ENCODE data around the gene CXCL12.
A peak's percentile ranks its signal among the peaks of the same experiment; 100 is the strongest.

Gene CXCL12

DNA sequence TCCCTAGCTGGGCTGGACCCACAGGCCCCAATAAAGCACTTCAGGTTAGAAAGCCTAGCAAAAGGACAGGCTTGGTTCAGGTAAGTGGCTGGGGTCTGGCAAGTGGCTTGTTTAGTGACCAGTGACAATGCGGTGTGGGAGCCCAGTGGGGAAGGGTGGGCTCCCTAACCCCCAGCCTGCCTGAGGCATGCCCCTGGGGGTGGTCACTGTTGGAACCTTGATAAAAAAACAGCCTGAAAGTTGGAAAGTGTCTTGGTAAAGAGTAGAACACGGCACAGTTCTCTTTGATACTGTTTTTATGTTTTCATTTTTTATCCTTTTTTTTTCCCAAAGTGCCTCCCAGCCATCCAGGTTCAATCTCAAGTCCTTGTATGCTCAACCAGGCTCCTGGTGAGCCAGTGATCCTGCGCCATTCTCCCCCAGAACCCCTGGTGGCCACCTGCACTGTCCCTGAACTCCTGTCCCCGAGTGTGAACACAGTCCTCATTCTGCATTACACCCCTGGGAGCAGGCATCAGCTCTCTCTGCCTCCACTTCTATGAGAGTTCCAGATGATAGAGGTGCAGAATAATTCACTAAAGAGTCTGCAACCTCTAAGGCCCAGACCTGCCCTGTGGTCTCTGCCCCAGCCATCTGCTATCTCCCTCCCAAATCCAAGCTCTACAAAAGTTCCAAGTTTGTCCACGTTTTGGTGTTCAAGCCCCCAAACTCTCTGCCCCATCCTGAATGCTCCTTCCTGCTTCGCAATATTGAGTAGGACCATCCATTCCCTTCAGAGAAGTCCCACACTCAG lies 15.0 kb upstream of the CXCL12 start:
- no peak for DNase-seq (ENCODE audit: low read depth)

DNA sequence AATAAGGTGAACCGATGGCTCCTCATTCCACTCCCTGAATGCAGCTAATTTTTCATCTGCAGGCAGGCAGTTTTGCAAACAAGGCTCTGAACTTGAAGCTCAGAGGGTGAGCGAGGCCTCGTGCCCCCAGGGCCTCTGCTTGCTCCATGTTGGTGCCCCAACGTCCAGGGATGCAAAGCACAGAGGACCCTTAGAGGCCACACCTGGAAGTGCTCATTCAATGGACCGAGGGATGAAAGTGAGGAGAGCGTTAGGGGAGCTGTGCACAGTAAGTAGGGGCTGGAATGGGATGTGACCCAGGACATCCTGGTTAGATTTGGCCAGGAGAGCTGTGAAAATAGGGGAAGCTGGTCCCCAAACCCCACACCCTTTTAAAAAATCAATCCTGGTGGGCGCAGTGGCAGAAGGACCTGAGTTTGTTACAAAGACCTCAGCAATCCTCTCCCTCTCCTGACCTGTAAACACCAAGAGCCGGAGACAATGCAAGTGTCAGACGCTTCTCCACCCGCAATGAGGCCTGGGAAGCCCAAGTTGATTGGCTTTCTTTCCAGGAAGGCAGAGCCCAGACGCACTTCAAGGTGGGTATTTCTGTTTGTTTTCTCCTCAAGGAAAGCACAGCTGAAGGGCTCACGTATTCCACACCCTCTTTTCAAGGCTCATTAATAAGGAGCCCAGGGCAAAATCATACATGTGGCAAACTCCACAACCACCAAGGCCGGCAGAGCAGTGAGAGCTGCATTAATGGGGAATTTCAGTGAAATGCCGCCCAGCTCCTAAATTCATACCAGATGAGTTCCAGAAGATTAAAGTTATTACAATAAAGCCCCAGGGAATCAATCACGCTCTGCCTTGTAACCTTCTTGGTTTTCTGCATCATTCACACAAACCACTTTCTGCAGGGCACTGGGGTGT lies 14.1 kb upstream of the CXCL12 start:
- peak; percentile 54 for DNase-seq (ENCODE audit: low read depth)

DNA sequence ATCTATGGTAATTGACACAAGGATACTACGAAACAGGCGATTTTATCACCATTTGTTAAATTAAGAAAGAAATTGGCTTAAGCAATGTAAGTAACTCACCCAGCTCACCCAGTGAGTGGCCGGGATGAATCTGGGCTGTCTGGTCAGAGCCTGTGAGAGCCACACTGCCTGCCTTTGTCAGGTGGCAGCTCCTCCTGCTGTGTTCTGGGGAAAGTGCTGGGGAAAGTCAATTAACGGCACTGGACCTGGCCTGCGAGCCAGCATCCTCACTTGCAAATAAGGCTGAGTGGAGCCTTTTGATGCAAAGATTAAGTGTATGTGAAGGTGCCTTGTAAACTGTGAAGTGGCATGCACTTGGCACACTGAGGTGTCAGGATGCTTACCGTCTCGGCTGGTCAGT lies 13.4 kb upstream of the CXCL12 start:
- no peak for DNase-seq (ENCODE audit: low read depth)

DNA sequence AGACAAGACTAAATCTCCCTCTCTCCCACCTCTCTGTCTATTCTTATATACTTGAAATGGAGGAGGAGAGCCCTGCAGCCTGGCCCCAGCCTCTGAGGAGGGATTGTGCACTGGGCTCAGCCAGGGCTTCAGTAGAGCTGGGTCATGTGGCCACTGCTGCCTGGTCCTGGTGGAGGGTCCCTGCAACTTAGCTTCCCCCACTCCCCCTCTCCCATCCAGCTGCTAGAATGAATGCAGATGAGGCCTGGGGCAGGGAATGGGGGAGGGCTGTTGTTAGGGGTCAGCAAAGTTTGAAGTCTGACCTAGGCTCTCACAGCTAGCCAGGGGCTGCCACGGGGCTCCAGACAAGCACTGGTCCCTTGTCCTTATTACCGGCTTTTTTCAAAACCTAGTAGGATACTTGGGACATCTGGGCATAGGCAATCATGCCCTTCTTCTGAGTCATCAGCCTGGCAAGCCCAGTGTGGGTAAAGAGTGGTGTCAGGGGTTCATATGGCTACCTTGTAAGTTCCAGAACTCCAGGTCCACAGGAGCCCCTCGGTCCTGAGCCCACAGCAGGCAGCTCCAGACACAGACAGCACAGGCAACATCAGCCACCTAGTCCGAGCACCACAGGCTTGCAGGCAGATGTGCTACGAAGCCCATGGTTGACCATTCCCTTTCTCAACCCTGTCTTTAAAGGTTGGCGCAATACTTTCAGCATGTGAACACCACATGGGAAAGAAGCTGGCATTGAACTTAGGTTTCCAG lies 12.8 kb upstream of the CXCL12 start:
- DNase-seq (ENCODE audit: low read depth): no peak

DNA sequence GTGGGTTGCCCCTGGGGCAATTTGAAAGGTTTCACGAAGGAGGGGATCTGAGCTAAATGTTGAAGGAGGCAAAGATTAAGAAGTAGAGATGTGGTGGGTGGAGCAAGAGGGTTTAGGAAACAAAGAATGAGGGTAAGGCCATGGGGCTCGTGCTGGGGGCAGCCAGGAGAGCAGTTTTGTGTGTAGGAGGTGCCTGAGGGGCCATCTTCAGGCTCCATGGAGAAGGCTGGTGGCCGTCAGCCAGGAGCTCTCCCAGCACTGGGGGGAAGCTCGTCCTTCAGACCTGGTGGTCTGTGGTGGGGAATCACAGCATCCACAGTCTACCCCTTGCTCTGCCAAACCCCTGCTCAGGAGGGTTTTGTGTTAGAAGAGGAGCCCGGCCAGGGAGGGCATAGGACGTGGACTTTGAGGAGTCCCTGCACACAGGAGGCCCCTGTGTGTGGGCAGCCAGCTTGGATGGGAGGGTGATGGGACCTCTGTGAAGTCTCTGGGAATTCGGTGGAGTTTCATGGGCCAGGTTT lies 11.8 kb upstream of the CXCL12 start:
- no peak for DNase-seq (ENCODE audit: low read depth)

DNA sequence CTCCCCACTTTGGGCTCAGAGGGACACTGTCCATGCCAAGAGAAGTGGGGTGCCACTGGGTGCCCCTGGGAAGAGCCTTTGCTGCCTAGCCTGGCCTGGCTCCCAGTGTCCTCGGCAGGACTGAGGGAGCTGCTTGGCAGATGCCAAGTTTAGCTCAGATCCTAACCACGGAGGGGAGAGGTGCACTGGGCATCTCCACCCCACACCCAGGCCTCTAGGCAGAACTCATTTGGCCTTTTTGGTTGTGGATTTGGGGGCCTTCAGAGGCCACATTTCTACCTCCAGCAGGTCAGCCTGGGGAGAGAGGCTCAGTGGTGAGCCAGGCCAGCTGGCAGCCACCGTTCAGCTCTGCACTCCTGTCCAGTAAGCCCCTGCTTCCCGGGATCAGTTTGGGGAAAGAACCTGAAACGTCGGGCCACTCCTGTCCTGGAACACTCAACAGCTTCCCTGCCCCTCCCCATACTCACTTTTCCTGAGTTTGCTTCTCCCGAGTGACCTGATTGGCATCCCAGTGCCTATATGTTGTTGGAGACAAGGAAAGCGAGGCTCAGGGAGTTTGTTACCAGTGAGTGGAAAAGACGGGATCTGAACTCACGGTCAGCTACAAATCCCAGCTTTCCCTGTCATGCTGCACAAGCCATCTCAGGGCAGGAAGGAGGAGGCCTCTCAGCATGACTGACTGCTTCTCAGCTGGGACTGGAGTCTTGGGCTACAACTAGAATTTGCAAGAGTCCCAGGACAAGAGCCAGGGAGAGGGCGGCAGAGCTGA lies 11.2 kb upstream of the CXCL12 start:
- no peak for DNase-seq (ENCODE audit: low read depth)

DNA sequence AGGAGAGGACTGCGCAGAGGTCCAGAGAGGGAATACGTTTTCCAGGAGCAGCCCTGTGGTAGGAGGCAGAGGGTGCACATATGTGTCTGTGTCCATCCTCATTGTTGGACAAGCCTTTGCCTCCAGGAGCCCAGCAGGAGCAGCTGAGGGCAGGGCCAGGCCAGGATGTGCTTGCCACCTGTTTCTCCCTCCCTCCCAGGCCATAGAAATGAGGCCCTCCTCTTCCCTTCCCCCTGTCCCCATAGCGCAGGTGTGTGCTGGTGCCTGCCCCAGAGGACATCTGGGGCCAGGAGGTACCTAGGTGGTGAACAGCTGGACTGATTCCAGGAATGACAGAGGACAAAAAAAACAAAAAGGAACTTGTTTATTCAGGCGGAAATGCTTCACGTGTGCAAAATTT lies 10.5 kb upstream of the CXCL12 start:
- DNase-seq (ENCODE audit: low read depth): no peak

- DNase-seq (ENCODE audit: low read depth): no peak
Measured at GRCh38 chr10:44394696-44395381, 9.9 kb upstream of the CXCL12 start.

DNA sequence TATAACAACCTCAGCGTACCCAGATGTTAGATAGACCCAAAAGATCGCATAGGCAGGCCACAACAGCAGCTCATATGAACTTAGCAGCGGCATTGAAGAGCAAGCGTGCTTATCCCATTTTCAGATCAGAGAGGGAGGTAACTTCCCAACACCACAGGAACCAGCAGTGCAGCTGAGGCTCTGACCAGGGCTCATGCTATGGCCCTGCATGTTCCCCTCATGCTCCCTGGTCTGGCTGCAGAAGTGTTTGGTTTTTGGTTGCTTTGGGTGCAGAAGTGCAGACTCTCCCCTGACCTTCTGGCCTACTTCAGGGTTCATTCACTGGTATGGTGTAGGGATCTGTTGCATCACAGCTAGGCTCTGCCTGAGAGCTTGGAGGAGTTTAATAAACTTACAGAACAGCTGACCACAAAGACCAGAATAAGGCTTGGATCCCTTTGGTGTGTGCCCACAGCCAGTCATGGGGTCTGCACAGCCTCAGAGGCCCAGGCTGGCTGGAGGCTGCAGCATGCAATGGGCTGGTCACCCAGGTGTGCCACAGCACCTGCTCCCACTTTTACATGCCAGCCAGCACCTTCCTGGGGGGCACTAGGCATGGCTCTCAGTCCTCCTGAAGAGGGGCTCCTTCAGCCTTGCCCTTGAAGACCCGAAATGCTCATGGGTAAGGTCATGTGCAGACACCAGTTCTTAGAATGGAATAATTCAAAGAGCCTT lies 9.1 kb upstream of the CXCL12 start:
- DNase-seq (ENCODE audit: low read depth): no peak

DNA sequence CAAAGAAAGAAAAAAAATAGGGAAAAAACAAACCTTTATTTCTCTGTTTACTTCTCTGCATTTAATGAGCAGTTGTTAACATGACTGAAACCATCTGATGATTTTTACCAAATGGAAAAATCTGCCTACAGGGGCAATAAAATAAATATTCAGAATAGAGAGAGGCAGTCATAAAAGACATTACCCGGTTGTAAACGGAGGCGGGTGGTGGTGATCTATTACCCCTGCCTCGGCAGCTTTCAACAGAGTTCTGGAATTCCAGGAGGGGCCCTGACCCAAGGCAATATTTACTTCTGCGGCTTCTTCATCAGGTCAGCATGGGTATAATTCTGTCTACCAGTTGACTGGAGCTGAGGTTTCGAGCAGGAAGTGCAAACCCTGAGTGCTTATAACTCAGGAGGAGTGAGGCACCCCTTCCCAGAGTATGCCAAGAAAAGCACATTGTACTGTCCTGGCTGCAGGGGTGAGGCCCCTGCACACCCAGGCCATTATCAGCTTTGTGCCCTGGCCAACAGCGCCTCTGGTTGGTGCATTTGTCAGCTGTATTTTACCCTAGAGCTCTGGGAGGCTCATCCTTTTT lies 8.2 kb upstream of the CXCL12 start:
- peak; percentile 46 for DNase-seq (ENCODE audit: low read depth)

DNA sequence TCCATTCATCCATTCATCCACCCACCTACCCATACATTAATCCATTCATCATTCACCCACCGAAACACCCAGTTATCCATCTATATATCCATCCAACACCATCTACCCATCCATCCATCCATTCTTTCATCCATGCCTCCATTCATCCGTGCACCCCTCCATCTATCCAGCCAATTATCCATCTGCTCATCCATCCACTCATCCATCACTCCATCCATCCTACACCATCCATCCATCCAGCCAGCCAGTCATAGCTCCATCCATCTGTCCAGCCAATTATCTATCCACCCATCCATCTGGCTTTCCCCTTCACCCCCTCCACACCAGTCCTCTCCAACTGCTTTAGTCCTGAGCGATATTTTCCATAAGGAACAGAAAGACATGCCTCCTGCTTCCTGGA lies 7.5 kb upstream of the CXCL12 start:
- DNase-seq (ENCODE audit: low read depth): no peak

DNA sequence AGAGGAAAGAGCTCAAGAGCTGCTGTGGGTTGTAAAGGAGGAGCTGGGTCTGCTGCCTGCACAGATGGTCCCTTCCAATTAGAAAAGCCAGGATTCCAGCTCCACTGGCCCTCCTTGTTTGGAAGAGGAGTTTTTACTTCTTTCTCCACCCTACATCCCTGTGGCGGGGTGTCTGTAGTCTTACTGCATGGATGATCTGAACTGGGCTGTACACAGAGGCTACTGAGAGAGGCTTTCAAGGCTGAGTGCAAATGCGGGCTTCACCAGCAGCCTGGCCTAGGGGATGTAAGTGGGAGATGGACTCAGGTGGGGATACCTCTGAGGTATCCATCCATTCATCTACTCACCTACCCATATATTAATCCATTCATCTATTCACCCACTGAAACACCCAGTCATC lies 7.1 kb upstream of the CXCL12 start:
- DNase-seq (ENCODE audit: low read depth): no peak

DNA sequence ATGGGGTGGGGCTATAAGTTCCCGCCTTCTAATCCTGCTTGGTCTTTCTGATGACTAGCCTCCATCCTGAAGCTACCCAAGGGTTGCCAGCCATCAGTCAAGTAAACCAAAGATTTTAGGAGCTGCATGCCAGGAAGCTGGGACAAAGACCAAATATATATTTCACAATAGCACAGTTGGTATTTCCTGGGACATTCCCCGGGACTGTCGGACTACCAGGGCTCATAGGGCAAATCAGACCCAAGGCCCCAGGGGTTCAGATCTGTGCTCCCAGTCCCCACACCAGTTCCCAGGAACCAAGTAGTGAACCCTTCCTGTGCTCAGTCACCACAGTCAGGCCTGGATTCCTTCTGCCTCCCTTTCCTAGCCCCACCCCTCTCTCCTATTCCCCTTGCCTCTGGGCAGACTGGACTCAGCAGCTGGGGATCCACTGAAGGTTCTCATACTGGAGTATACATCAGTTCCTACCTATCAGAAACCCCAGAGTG lies 5.7 kb upstream of the CXCL12 start:
- DNase-seq (ENCODE audit: low read depth): no peak

DNA sequence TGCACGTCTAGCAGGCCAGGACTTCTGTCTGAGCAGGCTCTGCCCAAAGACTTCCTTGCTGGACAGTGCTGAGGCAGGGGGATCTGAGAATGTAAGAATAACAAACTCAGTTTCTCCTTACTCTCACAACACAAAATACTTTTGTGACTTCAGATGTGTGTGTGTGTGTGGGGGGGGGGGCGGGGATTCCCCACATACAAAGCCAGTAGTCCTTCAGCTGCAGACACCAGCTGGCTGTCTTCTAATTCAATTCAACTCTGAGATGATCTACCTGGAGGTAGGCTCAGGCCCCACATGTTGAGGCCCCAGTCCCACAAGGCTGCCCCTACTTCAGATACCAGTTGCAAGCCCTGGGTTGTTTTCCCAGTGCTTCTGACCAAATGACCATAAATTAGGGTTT lies 4.7 kb upstream of the CXCL12 start:
- no peak for DNase-seq (ENCODE audit: low read depth)

- DNase-seq (ENCODE audit: low read depth): no peak
Measured at GRCh38 chr10:44389150-44389549, 4.3 kb upstream of the CXCL12 start.

- DNase-seq (ENCODE audit: low read depth): no peak
Measured at GRCh38 chr10:44388641-44389040, 3.7 kb upstream of the CXCL12 start.

GRCh38 chr10:44387853-44388251 lies 3.0 kb upstream of the CXCL12 start:
- DNase-seq (ENCODE audit: low read depth): no peak

GRCh38 chr10:44386546-44387052 lies 1.7 kb upstream of the CXCL12 start:
- DNase-seq (ENCODE audit: low read depth): peak; percentile 52

GRCh38 chr10:44385696-44386441 lies 972 bp upstream of the CXCL12 start:
- no peak for DNase-seq (ENCODE audit: low read depth)
